22Rv1 (cell line): Measurements from ENCODE around the gene NOS3.

ENCODE experiments used
- ZFX ChIP-seq: fragments of 450-650 bp; IDR thresholded peaks from 2 replicates; pipeline ENCODE4 v1.6.1; 2017; ENCODE audit warnings: antibody characterized with exemption, borderline replicate concordance
- TF ChIP-seq, protein P1 (sequence below): fragments of 450-650 bp; IDR thresholded peaks from 2 replicates; pipeline ENCODE4 v1.5.1; 2017; ENCODE audit warnings: mild to moderate bottlenecking

DNA sequence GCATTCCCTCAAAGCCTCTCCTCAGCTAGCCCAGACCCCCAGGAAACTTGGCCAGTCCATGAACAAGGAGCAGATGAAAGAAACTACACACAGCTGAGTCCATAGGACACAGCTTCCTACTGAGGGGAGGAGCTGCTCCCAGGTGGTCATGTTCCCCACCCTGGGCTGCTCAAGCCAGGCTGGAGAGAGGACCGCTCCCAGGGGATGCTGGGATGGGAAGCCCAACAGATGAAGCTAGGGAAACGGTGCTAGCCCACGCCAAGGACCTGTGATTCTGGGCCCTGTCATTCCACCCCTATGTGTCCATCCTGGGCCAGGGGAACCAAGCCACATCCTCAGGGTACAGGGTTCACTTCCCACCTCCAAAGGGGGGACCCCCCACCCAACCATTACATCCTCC lies 31.7 kb upstream of the NOS3 start:
- TF ChIP-seq, protein P1, sequence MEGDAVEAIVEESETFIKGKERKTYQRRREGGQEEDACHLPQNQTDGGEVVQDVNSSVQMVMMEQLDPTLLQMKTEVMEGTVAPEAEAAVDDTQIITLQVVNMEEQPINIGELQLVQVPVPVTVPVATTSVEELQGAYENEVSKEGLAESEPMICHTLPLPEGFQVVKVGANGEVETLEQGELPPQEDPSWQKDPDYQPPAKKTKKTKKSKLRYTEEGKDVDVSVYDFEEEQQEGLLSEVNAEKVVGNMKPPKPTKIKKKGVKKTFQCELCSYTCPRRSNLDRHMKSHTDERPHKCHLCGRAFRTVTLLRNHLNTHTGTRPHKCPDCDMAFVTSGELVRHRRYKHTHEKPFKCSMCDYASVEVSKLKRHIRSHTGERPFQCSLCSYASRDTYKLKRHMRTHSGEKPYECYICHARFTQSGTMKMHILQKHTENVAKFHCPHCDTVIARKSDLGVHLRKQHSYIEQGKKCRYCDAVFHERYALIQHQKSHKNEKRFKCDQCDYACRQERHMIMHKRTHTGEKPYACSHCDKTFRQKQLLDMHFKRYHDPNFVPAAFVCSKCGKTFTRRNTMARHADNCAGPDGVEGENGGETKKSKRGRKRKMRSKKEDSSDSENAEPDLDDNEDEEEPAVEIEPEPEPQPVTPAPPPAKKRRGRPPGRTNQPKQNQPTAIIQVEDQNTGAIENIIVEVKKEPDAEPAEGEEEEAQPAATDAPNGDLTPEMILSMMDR: no peak
- TF ChIP-seq ZFX: no peak
